Measurements from ENCODE around the gene IFT81. TPM values are rescaled to one million over a fixed set of nuclear protein-coding genes. Genes with fewer than 3 reads are reported as not detected.

Gene IFT81
- total RNA-seq, 1 experiment from 2014 or later = 10.5 TPM

DNA sequence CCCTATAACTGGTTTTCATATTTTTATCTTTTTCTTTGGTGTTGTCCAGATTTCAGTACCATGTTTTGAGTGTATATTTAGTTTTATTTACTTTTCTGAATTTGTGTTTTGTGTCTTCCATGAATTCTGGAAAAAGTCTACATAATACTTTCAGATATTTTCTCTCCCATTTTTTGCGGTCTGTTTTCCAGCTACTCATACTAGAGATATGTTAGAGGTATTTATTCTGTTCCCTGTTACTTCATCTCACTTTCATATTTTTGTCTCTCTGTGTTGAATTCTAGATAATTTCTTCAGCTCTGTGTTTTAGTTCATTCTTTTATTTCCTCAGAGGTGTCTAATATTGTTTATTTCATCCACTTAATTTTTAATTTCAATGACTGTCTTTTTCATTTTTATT lies 74.2 kb downstream of the IFT81 start (continued):
- TF ChIP-seq ZNF396 (CRISPR knock-in tag; IDR thresholded peaks at IDR 0.05; ENCODE audit: borderline replicate concordance) (no peak), FOXK1 (CRISPR knock-in tag; IDR thresholded peaks at IDR 0.05) (no peak), ZNF317 (CRISPR knock-in tag; IDR thresholded peaks at IDR 0.05; ENCODE audit: borderline replicate concordance, low read depth) (no peak), ZNF121 (CRISPR knock-in tag; IDR thresholded peaks at IDR 0.05) (no peak), ZNF671 (CRISPR knock-in tag; IDR thresholded peaks at IDR 0.05) (no peak), GTF2I (CRISPR knock-in tag; conservative IDR thresholded peaks at IDR 0.05) (no peak), FOXP1 (CRISPR knock-in tag; IDR thresholded peaks at IDR 0.05; ENCODE audit: borderline replicate concordance) (no peak)
- TF ChIP-seq, protein P1, sequence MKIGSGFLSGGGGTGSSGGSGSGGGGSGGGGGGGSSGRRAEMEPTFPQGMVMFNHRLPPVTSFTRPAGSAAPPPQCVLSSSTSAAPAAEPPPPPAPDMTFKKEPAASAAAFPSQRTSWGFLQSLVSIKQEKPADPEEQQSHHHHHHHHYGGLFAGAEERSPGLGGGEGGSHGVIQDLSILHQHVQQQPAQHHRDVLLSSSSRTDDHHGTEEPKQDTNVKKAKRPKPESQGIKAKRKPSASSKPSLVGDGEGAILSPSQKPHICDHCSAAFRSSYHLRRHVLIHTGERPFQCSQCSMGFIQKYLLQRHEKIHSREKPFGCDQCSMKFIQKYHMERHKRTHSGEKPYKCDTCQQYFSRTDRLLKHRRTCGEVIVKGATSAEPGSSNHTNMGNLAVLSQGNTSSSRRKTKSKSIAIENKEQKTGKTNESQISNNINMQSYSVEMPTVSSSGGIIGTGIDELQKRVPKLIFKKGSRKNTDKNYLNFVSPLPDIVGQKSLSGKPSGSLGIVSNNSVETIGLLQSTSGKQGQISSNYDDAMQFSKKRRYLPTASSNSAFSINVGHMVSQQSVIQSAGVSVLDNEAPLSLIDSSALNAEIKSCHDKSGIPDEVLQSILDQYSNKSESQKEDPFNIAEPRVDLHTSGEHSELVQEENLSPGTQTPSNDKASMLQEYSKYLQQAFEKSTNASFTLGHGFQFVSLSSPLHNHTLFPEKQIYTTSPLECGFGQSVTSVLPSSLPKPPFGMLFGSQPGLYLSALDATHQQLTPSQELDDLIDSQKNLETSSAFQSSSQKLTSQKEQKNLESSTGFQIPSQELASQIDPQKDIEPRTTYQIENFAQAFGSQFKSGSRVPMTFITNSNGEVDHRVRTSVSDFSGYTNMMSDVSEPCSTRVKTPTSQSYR (CRISPR knock-in tag; IDR thresholded peaks at IDR 0.05) = no peak
- TF ChIP-seq, protein P2, sequence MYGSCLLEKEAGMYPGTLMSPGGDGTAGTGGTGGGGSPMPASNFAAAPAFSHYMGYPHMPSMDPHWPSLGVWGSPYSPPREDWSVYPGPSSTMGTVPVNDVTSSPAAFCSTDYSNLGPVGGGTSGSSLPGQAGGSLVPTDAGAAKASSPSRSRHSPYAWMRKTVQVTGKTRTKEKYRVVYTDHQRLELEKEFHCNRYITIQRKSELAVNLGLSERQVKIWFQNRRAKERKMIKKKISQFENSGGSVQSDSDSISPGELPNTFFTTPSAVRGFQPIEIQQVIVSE (CRISPR knock-in tag; IDR thresholded peaks at IDR 0.05; ENCODE audit: borderline replicate concordance) = no peak

DNA sequence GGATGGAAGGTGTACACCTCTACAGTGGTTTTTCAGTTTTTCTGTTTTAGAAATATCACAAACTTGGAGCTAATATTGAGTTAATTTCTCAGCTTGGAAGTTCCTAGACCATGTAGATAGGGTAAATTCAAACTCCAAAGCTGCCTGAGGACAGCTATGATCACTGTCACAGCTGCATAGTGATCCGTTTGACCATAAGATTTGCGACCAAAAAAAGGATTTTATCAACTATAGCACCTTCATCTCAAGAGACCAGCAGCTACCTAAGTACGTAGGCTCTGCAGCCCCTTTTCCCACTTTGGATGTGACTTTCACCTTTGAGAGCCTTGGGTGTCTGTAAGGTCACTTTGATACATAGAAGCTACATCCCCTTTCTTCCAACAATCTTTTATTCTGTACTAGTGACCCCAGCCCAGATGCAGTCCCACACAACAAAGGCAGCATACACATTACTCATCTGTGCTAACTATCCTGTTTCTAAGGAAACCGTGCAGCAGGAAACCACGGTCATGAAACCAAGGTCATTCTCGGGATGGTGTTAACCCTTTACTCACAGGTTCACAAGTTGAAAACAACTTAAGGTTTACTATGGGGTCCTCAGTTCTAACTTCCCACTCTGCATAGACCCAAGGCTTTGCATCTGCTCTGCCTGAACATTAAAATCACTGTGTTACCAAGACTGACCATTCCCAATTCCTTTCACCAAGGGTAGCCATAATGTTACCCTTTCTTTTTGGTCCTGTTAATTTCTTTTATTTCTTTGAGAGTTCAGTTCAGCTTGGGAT lies 75.4 kb downstream of the IFT81 start:
- no peaks in the 10 kb centered on the region for H3K36me3 Mint-ChIP-seq
- DNase-seq (ENCODE audit: low spot score) (no peak), ATAC-seq (peak; percentile 81)
- ChIA-PET POLR2A (interaction anchor here (1.3 kb wide), 1 partner anchor 17 kb away, joined by 3 read pairs; no protein-coding TSS in a partner anchor), CTCF (interaction anchor here (0.7 kb wide), 1 partner anchor 232 kb away, joined by 3 read pairs; no protein-coding TSS in a partner anchor)
- H3K9me3 Mint-ChIP-seq = no peaks in the 10 kb centered on the region
- H3K27ac Mint-ChIP-seq = peak overlapping the region; percentile 65; the same call in 1 of the 2 replicates
- H3K4me1 Mint-ChIP-seq = peaks cover 10% of the 10 kb centered on the region
- H3K27me3 Mint-ChIP-seq (ENCODE audit: low read depth) = no peaks in the 10 kb centered on the region
- peak overlapping the region; percentile 2; the same call in 1 of the 2 replicates for H3K4me3 Mint-ChIP-seq
- TF ChIP-seq, protein P3, sequence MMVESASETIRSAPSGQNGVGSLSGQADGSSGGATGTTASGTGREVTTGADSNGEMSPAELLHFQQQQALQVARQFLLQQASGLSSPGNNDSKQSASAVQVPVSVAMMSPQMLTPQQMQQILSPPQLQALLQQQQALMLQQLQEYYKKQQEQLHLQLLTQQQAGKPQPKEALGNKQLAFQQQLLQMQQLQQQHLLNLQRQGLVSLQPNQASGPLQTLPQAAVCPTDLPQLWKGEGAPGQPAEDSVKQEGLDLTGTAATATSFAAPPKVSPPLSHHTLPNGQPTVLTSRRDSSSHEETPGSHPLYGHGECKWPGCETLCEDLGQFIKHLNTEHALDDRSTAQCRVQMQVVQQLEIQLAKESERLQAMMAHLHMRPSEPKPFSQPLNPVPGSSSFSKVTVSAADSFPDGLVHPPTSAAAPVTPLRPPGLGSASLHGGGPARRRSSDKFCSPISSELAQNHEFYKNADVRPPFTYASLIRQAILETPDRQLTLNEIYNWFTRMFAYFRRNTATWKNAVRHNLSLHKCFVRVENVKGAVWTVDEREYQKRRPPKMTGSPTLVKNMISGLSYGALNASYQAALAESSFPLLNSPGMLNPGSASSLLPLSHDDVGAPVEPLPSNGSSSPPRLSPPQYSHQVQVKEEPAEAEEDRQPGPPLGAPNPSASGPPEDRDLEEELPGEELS (CRISPR knock-in tag; IDR thresholded peaks at IDR 0.05) = no peak
- TF ChIP-seq, protein P4, sequence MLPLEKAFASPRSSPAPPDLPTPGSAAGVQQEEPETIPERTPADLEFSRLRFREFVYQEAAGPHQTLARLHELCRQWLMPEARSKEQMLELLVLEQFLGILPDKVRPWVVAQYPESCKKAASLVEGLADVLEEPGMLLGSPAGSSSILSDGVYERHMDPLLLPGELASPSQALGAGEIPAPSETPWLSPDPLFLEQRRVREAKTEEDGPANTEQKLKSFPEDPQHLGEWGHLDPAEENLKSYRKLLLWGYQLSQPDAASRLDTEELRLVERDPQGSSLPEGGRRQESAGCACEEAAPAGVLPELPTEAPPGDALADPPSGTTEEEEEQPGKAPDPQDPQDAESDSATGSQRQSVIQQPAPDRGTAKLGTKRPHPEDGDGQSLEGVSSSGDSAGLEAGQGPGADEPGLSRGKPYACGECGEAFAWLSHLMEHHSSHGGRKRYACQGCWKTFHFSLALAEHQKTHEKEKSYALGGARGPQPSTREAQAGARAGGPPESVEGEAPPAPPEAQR (CRISPR knock-in tag; IDR thresholded peaks at IDR 0.05) = no peak
- TF ChIP-seq, protein P5, sequence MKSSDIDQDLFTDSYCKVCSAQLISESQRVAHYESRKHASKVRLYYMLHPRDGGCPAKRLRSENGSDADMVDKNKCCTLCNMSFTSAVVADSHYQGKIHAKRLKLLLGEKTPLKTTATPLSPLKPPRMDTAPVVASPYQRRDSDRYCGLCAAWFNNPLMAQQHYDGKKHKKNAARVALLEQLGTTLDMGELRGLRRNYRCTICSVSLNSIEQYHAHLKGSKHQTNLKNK (CRISPR knock-in tag; IDR thresholded peaks at IDR 0.05) = no peak
- TF ChIP-seq RELA (CRISPR knock-in tag; IDR thresholded peaks at IDR 0.05; ENCODE audit: borderline replicate concordance) = no peak
- no peak for TF ChIP-seq CREM (CRISPR knock-in tag; IDR thresholded peaks at IDR 0.05)
- TF ChIP-seq KAT7 (CRISPR knock-in tag; IDR thresholded peaks at IDR 0.05; ENCODE audit: borderline replicate concordance) = no peak
- TF ChIP-seq, protein P1 (CRISPR knock-in tag; IDR thresholded peaks at IDR 0.05) = no peak
- no peak for TF ChIP-seq FOXP1 (CRISPR knock-in tag; IDR thresholded peaks at IDR 0.05; ENCODE audit: borderline replicate concordance)
- TF ChIP-seq, protein P6, sequence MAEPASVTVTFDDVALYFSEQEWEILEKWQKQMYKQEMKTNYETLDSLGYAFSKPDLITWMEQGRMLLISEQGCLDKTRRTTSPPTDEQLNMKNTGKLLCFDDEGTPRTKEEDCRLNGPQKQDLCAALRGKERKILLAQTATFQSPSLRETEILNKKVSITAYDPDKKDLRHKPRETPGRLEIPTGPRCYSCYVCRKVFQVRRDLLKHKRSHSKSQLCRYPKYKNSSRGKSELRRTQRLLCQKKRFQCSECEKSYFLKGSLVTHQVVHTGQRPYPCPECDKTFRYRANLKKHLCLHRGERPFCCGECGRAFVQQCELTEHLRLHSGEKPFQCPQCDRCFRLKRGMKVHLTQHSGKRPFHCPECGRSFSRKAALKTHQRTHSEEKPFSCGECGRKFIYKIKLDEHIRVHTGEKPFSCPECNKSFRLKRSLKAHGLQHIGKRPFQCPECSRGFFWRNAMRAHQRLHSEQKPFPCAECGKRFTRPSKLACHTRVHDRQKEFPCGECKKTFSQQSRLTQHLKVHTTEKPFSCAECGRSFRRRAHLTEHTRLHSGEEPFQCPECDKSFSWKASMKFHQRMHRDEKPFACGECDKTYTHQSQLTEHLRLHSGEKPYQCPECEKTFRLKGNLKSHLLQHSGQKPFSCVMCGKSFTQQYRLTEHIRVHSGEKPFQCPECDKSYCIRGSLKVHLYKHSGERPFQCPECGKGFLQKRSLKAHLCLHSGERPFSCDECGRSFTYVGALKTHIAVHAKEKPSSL (CRISPR knock-in tag; conservative IDR thresholded peaks at IDR 0.05) = no peak
- no peak for TF ChIP-seq CREB1 (CRISPR knock-in tag; IDR thresholded peaks at IDR 0.05)
- TF ChIP-seq ZBTB21 (CRISPR knock-in tag; IDR thresholded peaks at IDR 0.05; ENCODE audit: borderline replicate concordance) = no peak
- TF ChIP-seq, protein P7, sequence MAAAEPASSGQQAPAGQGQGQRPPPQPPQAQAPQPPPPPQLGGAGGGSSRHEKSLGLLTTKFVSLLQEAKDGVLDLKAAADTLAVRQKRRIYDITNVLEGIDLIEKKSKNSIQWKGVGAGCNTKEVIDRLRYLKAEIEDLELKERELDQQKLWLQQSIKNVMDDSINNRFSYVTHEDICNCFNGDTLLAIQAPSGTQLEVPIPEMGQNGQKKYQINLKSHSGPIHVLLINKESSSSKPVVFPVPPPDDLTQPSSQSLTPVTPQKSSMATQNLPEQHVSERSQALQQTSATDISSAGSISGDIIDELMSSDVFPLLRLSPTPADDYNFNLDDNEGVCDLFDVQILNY (CRISPR knock-in tag; IDR thresholded peaks at IDR 0.05) = no peak
- no peak for TF ChIP-seq ELF4 (CRISPR knock-in tag; IDR thresholded peaks at IDR 0.05; ENCODE audit: low read depth)
- no peak for TF ChIP-seq CBFB (CRISPR knock-in tag; IDR thresholded peaks at IDR 0.05; ENCODE audit: low read depth)
